Hepatic stellate cell (primary cell): ENCODE results near the gene RFX3.

Source experiments
- DNase-seq: peaks from one replicate; pipeline ENCODE4 v3.0.0; 2011; ENCODE audit warnings: low spot score

Gene RFX3

DNA sequence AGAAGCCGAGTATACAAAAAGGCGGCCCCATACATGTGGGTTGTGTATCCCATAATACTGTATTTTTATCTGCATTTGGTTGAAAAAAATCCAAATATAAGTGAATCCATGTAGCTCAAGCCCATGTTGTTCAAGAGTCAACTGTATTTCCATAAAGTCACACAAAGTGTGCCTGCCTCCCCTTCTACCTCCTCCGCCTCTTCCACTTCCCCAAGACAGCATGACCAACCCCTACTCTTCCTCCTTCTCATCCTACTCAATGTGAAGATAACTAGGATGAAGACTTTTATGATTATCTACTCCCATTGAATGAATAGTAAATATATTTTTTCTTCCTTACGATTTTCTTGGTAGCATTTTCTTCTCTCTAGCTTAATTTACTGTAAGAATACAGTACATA is 92.7 kb downstream of the RFX3 start:
- DNase-seq, result no peak

DNA sequence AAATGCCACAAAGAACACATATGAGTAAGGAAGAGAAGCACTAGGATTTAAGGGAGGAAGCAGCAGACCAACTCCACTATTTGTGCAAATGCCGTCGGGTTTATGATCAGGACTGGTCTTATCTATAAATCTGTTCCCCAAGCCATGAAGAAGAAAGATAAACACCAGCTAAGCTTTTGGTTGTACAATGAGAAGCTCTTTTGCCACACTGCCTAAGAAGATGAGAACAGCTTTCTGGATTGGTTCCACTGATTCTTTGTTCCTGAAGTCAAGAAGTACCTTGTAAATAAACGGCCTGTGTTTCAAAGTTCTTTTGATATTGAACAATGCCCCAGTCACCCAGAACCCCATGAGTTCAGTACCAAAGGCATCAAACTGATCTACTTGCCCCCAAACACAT is 93.9 kb downstream of the RFX3 start:
- no peak for DNase-seq

DNA sequence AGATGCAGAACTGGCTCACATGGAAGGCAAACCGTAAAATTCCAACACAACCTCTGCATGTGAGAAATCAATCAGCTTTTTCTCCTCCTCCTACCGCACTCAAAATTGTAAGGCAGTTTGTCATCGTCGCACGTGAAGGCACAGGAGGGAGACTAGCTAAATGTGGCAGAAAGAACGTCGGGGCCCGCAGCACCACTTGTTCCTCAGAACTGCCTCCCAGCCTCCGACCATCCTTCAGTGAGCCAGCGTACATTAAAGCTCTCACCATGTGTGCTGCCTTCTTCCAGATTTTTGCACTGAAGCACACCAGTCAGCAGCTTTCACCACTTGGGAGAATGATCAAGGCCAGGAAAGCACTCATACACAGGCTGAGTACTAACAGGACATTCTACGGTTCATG is 105.9 kb downstream of the RFX3 start:
- no peak for DNase-seq

DNA sequence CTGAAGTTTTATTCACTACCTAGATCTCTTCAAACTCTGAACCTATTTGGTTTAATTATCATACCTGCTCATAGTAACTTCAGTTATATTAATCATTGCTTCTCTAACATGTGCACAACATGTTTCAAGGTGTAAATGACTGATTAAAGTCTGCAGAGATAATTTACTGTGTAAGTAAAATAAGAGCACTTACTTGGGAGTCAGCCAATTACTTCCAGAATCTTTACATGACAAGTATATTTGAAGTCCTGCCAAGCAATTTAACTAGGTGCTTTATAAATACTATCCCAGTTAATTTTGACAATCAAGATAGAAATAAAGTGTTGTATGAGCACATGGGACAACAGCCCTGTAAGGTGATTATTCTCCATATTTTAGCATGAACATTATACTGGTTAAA is 109.9 kb downstream of the RFX3 start:
- no peak for DNase-seq

DNA sequence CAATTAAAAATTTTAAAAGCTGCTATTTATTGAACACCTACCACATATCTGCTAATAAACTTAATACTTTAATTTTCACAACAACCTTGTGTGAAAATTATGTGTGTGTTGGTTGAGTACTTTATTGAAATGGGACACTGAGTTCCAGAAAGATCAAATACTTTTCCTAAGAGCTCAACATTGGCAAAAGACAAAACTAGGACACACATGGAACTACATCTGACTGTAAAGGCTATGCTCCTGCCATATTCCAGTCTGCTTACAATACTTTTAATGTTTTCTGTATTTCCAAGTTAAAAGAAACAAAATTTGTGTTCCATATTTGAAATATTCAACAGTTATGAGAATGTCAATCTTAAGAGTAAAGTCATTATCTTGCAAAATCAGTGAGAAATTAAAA is 111.8 kb downstream of the RFX3 start:
- DNase-seq, result no peak

DNA sequence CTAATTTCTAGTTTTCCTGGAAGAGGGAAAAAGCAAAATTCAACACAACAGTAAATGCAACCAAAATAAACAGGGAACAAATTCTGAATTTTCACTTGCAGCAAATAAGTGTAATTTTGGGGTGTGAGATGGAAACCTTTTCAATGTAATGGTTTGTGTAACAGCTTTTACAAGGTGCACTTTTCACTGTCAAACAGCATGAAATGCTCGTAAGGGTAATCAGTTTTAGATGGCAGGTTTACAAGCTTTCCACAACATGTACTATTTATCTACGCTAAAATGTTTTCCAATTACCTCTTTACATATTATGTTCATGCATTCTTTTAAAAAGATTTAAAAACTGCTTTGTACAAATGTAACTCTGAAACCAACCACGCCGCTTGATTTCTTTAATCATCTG is 115.3 kb downstream of the RFX3 start:
- DNase-seq, result no peak

DNA sequence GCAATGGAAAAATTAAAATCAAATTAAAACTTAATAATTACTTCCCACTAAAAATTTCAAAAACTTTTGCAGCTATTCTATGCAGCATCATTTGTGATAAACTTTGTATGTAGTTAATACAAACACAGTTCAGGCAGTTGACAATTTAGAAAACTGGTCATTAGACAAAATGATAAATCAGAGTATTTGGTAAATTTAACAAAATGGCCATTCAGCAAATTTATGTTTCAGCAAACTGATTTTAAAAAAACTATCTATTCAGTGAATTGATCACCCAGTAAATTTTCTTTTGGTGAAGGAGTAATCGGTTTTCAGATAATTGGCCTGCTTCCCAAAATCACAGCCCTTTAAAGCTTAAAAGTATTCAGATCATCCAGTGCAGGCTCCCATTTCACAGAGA is 116.3 kb downstream of the RFX3 start:
- DNase-seq, result no peak

DNA sequence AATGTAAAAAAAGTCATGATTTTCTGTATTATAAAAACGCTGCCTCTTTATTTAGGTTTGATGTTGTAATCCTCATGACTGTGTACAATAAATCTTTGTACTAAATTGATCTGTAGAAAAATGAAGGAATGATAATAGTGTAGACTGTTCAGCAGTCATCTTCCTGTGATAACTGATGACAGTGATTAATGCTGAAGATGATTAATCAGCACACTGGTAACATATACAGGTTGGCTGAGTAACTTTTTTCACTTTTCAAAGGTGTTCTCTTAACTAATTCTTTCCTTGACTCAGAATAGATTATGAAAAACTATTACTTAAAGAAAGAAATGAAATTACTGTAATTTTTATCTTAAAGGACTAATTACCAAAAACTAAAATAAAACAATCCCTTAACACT is 122.5 kb downstream of the RFX3 start:
- no peak for DNase-seq

DNA sequence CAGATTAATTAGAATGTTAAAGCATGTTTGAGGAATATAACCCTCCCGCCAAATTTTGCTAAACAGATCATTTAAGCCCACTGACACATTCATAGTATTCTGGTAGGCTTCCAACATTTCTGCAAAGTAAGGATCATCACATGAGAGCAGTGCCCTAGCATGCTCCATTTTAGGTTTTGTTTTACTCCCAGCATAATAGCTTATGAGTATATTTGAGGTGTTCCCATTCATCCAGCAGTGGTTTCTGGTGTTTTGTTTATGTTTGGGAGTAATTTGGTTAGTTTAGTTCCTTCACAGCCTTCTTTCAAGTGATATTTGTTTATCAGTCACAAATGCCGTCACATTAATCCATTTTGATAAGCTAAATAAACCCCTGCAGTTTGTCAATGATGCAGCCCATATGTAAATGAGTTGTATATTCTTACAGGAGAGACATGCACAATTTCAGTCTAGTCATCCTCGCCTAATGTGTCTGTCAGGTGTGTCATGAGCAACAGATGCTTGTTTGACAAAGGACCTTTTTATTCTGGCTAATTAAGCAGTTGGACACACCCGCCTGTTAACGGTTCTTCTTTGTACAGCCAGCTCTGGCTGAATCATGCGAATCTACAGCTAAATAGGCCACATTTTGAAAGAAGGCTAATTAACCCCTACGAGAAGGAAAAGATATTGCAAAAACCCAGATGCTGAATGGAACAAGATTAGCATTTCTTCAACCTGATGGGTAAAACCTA is 124.4 kb downstream of the RFX3 start:
- DNase-seq, result no peak

DNA sequence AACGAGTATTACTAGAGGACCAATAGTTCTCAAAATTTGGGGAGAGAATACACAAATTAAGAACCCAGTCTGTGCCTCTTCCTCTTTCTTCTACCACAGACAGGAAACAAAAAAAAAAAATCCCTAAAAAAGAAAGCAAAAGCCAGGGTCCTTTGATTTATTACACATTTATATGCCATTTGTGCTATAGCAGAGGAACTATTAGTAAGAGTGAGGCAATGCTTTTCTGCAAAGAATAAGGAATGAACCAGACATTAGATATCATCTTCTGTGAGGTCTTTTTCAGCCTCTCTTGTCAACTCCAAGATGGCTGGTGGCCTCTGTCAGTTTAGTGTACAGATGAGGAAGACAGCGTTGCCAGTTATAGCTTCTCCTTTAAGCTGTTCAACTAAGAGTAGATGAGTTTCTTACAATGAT is 127.6 kb downstream of the RFX3 start:
- DNase-seq, result no peak

DNA sequence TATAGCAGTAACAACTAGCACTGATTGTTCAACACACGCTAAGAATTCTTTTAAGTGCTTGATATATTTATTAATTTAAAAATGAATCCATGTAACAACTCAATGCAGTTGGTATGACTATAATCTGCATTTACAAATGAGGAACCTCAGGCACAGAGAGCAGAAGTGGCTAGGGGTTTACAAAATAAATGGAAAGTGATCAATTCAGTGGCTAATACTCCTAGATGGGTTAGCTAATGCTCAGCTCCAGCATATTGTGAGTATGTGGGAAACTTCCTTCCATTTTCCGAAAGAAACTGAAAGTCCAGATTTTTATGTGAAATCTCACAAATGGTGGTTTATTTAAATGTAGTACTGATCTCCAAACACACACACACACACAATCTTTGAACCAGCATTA is 128.0 kb downstream of the RFX3 start:
- no peak for DNase-seq

DNA sequence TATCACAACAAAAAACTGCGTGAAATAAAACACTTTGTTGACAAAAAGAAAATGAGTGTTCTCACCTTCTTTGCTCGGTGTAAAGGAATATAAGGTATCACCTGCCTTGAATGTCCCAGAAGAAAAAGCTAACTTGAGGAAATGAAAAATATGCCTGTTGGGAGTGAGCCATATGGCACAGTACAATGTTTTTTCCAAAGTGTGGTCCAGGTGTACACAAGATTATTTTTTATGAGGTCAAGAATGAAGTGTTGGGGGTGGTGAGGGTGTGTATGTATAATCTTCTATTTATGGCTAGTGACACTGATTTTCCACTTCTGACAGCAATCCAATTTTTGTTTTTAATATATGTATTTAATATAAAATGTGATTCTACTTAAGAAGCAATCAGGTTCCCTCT is 134.4 kb downstream of the RFX3 start:
- DNase-seq, result no peak

DNA sequence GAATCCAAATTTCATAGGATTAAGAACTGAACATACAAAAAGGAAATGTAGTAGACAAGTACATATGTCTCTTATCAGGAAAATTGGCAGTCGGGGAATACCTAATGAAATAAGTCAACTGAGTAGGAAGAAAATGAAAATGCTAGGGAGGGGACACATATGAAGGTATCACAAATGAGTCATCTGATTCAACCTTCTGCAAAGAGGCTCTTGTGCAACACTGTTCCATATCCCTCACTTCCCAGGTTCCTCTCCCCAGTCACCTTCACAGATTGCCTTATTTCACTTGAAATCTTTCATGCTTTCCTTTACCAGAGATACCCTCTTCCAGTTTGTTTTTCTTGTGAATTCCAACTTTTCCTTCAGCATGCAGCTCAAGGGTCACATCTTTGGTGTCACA is 139.0 kb downstream of the RFX3 start:
- DNase-seq, result no peak

DNA sequence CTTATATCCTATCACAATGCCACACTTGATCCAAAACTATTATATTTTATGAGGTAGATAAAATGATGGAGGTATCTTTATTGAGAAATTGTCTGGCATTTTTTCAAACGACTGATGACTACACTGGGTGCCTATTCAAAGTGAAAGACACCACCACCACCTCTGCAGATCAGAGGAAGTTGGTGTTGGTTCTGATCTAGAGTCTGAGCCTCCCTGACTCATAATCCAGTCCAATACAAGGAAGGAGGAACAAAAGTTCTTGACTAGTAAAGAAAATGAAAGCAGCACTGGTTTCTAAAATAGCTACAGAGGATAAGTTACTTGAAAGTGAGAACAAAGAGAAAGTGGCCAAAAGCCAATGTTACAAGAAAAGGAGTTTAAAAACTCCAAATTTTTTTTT is 139.9 kb downstream of the RFX3 start:
- DNase-seq, result no peak

DNA sequence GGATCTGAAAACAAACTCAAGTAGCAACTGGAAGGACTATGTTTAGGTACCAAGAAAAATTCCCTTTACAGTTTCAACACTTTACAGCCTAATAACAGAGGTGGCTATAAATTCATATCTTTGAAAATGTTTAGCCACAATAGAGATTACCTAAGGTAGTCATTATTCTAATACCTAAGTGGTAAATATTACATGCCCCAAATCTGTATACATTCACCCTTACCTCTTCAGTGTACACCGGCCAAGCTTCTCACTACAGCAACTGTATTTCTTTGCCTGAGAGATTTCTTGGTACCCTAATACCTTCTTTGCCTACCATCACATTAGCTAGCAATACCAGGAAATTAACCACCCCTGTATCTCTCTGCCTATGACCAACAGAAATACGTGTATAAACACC is 154.0 kb downstream of the RFX3 start:
- DNase-seq, result no peak

DNA sequence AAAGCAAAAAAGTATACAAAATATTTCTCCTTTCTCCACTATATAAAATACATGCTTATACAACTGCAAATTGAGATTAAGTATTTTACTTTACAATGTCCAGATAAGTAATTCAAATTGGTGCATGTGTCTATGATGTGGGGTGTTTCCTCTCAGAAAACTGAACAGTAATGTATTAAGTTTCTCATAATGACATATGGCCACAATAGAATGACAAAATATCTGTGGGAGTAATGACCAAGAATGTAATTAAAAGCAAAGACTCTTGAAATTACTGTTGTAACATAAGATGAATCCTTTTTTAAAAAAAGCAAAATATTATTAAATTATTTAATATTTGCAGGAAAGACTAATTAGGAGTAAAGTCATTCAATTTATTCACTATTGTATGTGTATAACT is 155.1 kb downstream of the RFX3 start:
- no peak for DNase-seq

DNA sequence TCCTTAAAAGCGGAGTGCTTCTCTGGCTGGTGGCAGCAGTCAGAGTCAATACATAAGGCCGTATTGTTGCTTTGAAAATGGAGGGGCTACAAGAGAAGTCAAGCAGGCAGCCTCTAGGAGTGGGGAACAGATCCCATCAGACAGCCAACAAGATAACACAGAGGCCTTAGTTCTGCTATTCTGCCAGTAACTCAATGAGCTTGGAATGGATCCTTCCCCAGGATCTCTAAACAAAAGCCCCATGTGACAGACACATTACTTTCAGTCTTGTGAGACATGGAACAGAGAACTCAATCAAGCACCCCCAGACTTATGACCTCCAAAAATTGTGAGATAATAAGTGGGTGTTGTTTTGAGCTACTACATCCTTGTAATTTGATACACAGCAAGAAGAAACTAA is 158.6 kb downstream of the RFX3 start:
- DNase-seq, result no peak

DNA sequence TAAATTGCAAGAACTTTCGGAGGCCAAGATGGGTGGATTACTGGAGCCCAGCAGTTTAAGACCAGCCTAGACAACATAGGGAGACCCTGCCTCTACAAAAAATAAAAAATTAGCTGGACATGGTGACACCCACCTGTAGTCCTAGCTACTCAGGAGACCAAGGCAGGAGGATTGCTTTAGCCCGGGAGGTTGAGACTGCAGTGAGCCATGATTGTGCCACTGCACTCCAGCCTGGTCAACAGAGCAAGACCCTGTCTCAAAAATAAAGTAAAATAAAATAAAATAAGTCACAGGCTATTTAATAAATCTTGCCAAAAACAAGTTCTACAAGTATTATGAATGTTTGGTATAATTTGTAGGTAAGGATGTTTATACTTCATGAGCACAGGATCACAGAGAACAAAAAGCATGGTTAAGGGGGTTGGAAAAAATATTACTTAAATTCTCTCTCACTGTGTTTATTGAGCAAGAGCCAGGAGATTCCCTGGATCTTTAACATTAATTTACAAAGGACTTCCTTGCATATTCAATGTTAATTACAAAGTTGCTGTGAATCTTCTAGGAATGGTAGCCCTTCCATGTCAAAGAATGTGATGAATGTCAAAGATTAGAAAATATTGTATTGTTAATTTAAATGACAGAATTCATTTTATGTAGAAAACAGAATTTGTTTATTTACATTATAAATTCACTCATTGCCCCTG is 164.0 kb downstream of the RFX3 start:
- no peak for DNase-seq

DNA sequence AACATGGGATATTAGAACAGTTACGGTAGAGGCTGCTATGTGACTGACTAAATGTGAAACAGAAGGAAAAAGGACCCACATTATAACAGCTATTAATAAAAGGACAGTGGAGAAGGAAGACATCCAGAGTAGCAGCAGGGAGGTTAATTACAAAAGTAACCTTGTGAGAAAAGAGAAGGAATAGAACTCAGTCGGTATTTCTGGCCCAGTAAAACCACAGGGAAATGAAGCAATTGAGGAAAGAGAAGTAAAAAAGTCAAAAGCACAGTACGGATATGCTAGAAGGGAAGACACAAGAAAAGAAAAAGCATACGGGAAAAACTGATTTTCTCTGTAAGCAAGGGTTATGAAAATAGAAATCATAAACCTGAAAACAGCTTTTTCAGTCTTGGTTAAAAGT is 164.7 kb downstream of the RFX3 start:
- DNase-seq, result no peak

DNA sequence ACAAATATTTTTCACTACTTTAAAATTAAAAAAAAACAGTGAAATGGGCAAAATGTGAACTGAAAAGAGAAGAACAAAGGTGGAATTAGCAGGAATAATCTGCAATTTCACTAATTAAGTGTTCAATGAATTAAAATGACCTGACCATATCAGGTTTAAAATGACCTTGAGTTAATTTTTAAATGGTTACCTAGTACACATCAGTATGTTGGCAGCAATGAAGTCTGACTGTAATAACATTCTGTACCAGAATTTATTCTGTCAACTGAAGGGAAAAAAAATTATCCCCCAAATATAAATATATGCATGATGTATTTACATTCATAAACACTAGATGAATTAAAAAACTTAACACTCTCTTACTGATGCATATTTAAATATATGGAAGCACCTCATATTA is 165.6 kb downstream of the RFX3 start:
- no peak for DNase-seq

DNA sequence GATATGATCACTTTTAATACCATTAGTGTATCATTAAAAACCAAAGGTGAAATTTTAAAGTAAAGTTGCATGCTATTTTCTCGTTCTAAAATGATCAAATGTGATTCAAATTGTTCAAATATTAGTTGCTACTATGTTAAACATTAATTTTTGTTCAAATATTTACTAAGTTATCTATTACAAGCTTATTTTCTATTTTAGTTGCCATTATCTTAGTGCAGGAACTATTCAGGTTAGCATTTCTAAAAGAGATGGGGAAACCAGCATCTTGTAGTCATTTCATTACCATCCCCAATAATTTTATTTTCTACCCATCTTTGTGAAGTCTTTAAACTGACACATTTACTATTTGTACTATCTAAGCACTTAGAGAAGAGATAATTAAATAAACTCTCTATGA is 166.0 kb downstream of the RFX3 start:
- DNase-seq, result no peak

DNA sequence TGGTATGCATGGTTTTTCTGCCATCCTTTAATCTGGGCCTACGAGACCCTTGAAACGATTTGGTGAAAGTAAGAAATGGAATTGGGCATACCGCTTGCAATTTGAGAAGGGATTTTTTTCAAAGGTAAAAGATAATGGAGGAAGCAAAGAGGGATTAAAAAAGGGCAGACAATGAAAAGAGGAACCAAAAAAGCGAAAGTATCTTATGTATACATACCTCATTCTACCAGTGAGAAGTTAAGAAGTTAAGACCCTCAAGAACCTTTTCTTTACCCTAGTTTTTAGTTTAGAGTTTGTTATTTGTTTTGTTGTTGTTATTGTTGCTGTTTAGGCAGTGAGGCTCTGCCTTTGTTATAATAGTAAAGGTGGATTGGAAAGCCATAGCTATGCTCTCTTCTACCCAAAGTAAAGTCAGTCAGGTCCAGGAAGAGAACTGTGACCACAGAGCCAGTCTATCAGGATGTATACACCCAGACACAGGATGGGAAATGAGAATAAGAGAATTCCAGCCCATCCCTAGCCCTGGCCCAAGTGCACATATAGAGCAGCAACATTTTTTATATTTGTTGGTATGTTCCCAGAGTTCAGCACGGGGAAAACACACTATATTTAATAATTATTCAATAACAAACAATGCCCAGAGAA is 166.6 kb downstream of the RFX3 start:
- DNase-seq, result no peak

DNA sequence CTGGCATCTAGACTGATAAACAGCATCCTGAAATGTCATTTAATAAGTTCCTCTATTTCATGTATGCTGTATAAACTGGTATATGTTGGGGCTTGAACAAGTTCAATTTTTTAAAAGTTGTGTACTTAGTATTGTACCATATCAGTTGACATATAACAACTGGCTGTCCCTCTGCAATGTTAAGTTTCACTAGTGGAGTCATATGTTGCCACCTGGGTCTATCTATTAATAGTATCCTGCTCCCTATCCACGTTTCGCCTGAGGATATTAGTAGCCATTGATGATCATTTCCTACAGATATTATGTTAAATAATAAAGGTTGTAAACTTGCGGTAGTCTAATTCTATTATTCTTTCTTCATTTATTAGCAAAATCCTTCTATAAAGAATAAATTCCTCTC is 177.6 kb downstream of the RFX3 start:
- DNase-seq, result no peak

DNA sequence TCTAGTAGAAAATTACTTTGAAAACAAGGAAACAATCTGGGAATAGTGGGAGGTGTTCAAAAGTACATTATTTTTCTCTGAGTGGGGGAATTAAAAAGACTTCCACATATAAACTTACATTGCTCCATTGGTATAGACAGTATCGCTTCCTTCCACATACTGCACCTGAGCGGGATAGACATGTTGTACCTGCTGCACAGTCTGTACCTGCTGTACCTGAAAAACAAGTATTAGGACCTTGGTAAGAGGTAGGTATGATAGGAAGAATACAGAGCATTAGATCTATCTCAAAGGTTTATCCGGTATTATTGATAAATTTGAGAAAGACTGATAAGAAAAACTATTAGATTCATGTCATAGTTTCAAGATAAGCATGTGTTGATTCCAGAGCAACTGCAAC is 179.3 kb downstream of the RFX3 start:
- no peak for DNase-seq
